Skin epidermis (tissue), 12 donors: ENCODE measurements around the gene EBLN1.
A peak's percentile ranks its signal among the peaks of the same experiment; 100 is the strongest.

Source experiments
- H3K27ac ChIP-seq, 21 experiments: fragments of 200-600 bp; sonication (generic) in 11 of 21; one replicate each; pipeline ENCODE4 v1.5.0; 2020; ENCODE audit warnings: mild to moderate bottlenecking in 3 of 21, inconsistent platforms in 2 of 21, moderate library complexity in 2 of 21
- H3K4me3 ChIP-seq, 7 experiments: fragments of 200-600 bp; sonication (generic) in 2 of 7; one replicate each; pipeline ENCODE4 v1.5.0; 2020; ENCODE audit warnings: inconsistent platforms in 2 of 7, mild to moderate bottlenecking in 2 of 7, moderate library complexity in 1 of 7

EBLN1 gene

GRCh38 chr10:22217842-22218241 is at the start of gene EBLN1:
Gene EBLN1, minus strand, starts transcription at chr10:22218015. Its CDS starts 8,032 bp downstream, at chr10:22209983.
- Histone ChIP-seq H3K27ac (no peak within 1 kb of the TSS), H3K4me3 (no peak within 1 kb of the TSS)

GRCh38 chr10:22265839-22266537 is 48.2 kb upstream of the EBLN1 start:
- no peak overlapping the region for H3K4me3 ChIP-seq
- no peak overlapping the region for H3K27ac ChIP-seq

GRCh38 chr10:22263106-22263505 is 45.3 kb upstream of the EBLN1 start:
- no peak overlapping the region for H3K4me3 ChIP-seq
- no peak overlapping the region for H3K27ac ChIP-seq

GRCh38 chr10:22259280-22259679 is 41.5 kb upstream of the EBLN1 start:
- Histone ChIP-seq H3K4me3 (no peak overlapping the region), H3K27ac (no peak overlapping the region)

DNA sequence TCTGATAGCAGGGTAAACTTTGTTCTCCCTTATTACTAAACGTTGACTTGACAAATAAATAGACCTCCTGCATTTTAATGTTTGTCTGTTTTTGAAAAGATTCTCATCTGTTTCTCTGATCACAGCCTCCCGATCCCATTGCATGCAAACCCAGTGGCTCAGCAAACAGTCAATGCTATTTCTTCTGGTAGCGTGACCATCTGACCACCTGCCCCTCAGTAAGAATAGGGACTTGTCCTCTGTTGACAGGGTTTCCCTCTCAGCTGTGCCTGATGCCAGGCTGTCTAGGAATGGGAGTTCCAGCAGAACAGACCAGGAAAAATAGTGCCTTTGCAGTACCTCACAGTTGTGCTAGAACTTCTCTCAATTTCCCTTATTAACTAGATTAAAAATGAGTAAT is 40.7 kb upstream of the EBLN1 start:
- H3K27ac ChIP-seq, result no peak overlapping the region
- no peak overlapping the region for H3K4me3 ChIP-seq

GRCh38 chr10:22253580-22253882 is 35.7 kb upstream of the EBLN1 start:
- peak overlapping the region; percentile 56 to 78 (median 72) for H3K4me3 ChIP-seq

DNA sequence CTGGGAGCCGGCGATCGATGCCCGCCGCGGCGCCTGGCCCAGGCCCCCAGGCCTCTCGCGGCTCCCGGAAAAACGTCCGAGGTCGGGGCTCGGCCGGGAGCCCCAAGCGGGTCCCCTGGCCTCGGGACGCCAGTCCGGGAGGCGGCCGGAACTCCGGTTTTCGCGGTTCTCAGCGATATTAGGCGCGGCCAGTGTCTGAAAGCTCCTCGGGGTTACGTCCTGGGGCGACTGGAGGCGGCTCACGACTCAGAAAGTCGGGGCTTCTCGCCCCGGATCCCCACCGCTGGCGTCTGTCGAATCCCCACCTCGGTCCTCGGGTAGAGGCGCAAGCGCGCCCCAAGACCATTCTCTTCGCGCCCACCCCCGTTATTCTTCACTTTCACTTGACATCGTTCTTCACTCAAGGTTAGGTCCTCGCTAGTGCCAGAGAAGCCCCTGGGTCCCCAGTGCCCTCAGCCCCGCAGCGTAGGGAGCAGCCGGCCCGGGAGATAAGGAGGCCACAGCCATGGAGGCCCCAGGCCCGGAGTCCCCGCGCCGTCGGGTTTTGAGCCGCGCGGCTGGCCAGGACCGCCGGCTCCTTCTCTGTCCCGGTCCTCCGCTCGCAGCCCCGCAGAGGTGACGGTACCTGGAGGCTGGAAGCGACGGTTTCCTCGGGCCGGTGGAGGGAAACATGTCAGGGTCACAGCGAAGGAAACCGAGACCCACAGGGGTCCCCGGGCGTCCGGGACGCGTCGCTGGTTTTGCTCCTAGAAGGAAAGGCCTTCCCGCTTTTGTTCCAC is 35.2 kb upstream of the EBLN1 start:
- peak overlapping the region; percentile 89 to 99 (median 96) for H3K27ac ChIP-seq
- H3K4me3 ChIP-seq, result peak overlapping the region; percentile 56 to 78 (median 72)

More at GRCh38 chr10:22253580-22253882, 35.7 kb upstream of the EBLN1 start:
- H3K27ac ChIP-seq, result peak overlapping the region in 20 of 21 experiments; percentile 89 to 99 (median 96)

- peak overlapping the region; percentile 56 to 78 (median 72) for H3K4me3 ChIP-seq
- H3K27ac ChIP-seq, result peak overlapping the region; percentile 89 to 99 (median 96)
Measured at GRCh38 chr10:22252224-22252800, 34.5 kb upstream of the EBLN1 start.

DNA sequence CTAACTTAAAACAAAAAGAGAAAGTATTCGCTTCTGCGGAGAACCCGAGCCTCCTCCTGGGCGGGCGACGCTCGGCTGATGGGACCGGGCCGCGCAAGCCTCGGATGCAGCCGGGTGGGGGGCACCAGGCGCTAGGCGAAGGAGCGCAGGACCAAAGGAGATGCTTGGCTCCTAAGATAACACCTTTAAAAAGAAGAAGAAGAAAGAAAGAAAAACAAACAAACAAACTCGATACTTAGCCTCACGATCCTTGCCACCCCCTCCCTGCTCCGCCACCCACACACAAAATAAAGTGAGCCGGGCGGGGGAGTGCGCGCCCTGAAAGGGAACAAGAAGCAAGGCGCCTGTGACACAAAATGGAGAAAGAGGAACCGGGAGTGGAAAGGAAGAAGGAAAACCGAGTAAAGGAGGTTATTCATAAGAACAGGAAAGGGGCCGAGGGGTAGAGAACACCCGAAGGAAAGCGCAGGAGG is 34.0 kb upstream of the EBLN1 start:
- Histone ChIP-seq H3K27ac (peak overlapping the region; percentile 89 to 99 (median 96)), H3K4me3 (peak overlapping the region; percentile 56 to 78 (median 72))

- peak overlapping the region; percentile 89 to 99 (median 96) for H3K27ac ChIP-seq
- peak overlapping the region; percentile 56 to 78 (median 72) for H3K4me3 ChIP-seq
Measured at GRCh38 chr10:22250897-22251660, 33.3 kb upstream of the EBLN1 start.

DNA sequence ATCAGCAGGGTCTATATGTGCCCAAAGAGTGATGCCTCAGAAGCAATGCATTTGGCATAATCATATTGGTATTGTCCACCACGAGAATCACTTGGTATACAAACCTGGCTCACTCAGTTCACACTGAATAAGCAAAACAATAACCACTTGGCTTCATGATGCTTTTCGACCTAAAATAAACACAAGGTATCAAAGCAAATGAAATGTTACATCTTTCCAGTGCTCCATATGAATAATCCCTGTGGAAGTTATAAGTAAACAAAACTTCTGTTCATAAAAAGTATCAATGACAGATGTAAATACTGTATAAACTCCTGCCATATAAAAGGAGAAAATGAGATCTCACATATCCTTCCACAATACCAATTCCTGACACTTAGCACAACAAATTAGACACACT is 29.8 kb upstream of the EBLN1 start:
- peak overlapping the region in 1 of 21 experiments; percentile 20 for H3K27ac ChIP-seq
- no peak overlapping the region for H3K4me3 ChIP-seq

DNA sequence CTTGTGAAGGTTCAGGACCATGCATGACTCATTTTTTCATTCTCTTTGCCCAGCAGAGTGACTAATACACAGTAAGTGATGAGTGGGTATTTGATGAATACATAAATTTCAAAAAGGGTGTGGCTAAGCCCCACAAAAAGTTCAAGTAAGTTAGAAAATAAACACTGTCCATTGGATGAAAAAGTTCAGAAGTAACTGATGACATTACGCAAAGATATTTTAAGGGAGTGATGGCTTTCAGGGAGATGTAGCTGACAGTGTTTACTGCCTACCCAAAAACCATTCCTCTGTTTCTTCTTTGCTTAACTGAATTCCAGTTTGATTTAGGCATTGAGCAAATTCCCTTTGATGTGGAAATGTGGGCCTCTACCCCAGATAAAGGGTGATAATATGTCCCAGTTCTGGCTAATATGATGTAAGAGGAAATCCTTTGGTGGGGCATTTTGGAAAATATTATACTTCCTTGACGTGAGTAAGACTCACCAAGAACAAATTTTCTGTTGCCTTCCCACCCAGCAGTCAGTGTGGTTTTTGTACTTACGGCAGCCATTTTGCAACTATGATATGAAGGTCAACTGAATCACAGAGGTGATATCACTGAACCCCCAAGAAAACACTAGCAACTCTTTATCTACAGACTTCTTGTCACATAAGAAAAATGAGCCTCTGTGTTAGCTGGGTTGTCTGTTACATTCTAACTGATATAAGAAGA is 29.0 kb upstream of the EBLN1 start:
- H3K4me3 ChIP-seq, result no peak overlapping the region
- H3K27ac ChIP-seq, result peak overlapping the region in 1 of 21 experiments; percentile 20

DNA sequence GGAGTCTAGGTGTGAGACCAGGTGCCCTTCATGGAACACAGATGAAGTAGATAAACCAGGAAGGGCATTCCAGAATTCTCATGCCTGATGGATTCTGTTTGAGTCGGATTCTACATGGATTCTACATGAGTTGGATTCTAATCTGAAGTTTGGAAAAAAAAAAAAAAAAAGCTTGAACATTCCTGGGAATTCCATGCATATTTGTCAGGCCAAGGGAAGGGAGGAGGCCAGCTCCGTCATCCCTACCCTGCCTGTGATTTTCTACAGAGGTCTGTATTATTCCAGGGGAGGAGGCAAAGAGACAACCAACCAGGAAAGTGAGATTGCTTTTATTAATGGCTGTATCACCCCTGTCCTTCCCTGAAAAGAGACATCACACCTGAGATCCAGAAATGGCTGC is 27.8 kb upstream of the EBLN1 start:
- Histone ChIP-seq H3K4me3 (no peak overlapping the region), H3K27ac (no peak overlapping the region)

GRCh38 chr10:22244855-22245254 is 27.0 kb upstream of the EBLN1 start:
- H3K27ac ChIP-seq, result no peak overlapping the region

GRCh38 chr10:22244001-22244400 is 26.2 kb upstream of the EBLN1 start:
- H3K4me3 ChIP-seq, result no peak overlapping the region
- no peak overlapping the region for H3K27ac ChIP-seq

More at GRCh38 chr10:22244855-22245254, 27.0 kb upstream of the EBLN1 start:
- H3K4me3 ChIP-seq, result no peak overlapping the region

DNA sequence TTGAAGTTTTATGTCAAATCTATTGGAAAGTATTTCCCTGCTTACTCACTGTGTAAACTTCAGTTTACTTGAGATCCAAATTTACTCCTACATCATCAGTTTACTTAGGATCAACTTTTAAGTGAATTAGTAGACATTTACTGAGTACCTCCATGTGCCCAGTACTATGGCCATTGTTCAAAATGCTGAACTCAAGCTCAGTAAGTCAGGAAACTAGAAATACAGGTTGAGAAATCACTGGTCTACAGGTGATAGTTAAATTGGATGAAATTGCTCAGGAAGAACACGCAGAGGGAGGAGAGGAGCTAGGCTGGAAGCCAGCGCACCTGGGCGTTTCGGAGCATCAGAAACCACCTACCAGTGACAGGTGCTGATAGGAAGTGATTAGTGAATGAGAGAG is 25.5 kb upstream of the EBLN1 start:
- Histone ChIP-seq H3K4me3 (no peak overlapping the region), H3K27ac (no peak overlapping the region)

- H3K4me3 ChIP-seq, result no peak overlapping the region
- no peak overlapping the region for H3K27ac ChIP-seq
Measured at GRCh38 chr10:22231260-22231659, 13.4 kb upstream of the EBLN1 start.

DNA sequence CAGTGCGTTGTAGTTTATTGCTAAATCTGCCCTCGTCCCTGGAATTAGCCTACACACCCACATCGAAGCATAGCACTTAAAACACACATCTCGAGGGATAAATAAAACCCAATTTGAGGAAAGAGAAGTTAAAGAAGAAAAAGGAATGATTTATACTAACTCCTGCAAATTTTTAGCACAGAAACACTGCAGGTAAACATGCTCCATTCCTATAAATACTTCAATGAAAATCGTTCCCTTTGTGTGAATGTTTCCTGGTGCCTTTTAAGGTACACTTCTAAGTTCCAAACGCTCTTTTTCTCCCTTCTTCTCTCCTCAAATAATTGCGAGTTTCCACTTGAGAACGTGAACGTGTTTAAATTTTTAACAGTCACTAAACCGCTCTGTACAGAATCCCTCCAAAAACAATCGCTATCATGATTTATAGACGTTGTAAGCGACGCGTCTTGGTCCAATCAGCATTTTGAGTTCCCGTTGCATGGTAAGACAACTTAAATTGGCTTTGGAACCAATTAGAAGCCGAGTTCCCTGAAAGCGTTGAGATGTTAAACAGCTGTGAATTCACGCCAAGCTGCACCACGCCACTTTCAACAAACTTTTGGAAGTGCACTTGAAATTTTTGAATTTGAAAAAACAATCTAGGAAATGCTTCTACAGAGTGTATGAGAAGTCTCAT is 12.5 kb upstream of the EBLN1 start:
- Histone ChIP-seq H3K27ac (peak overlapping the region in 5 of 21 experiments; percentile 84 to 90 (median 88)), H3K4me3 (peak overlapping the region; percentile 39 to 80 (median 64))

- H3K4me3 ChIP-seq, result peak overlapping the region; percentile 39 to 80 (median 64)
- peak overlapping the region in 10 of 21 experiments; percentile 71 to 90 (median 88) for H3K27ac ChIP-seq
Measured at GRCh38 chr10:22229802-22230157, 12.0 kb upstream of the EBLN1 start.
